DND-41 (cell line): ENCODE measurements around the gene STARD10.

Experiments
- ATAC-seq: fragments of 200-7000 bp; cut with Tn5 transposase; 3 replicates; pipeline ENCODE4 v1.9.1; 2021; ENCODE audit warnings: low read depth; ENCODE audit not compliant: insufficient read depth
- DNase-seq: peaks from one replicate; pipeline ENCODE4 v3.0.0-alpha.2; 2020
- H2AFZ ChIP-seq: 2 replicates; pipeline ENCODE4 v1.6.0; 2012; ENCODE audit warnings: low read depth, low read length
- H3K27ac ChIP-seq: 2 replicates; pipeline ENCODE4 v1.5.1; 2012; ENCODE audit warnings: low read length, inconsistent platforms
- H3K27me3 ChIP-seq: fragments of 200-600 bp; sonication (generic); 2 replicates; pipeline ENCODE4 v1.6.0; 2012; ENCODE audit warnings: low read length, mild to moderate bottlenecking, inconsistent platforms; ENCODE audit not compliant: insufficient read depth, poor library complexity
- H3K36me3 ChIP-seq: 2 replicates; pipeline ENCODE4 v1.5.1; 2012; ENCODE audit warnings: low read length, inconsistent platforms; ENCODE audit not compliant: insufficient read depth
- H3K4me1 ChIP-seq: 2 replicates; pipeline ENCODE4 v1.5.1; 2012; ENCODE audit warnings: mild to moderate bottlenecking, low read length; ENCODE audit not compliant: insufficient read depth
- H3K4me2 ChIP-seq: 2 replicates; pipeline ENCODE4 v1.6.0; 2012; ENCODE audit warnings: mild to moderate bottlenecking, moderate library complexity, low read length, inconsistent platforms; ENCODE audit not compliant: insufficient read depth
- H3K4me3 ChIP-seq, 2 experiments: fragments of 200-600 bp in 1 of 2; shearing (Covaris generic) in 1 of 2; 2 replicates each; pipeline ENCODE4 v1.5.1; 2012 to 2016; ENCODE audit warnings: inconsistent platforms in 2 of 2, low read length in 2 of 2, mild to moderate bottlenecking in 2 of 2, low read depth in 1 of 2, moderate library complexity in 1 of 2
- H3K79me2 ChIP-seq: 2 replicates; pipeline ENCODE4 v1.6.0; 2012; ENCODE audit warnings: low read length, inconsistent platforms; ENCODE audit not compliant: insufficient read depth
- H3K9ac ChIP-seq: 2 replicates; pipeline ENCODE4 v1.6.0; 2012; ENCODE audit warnings: low read depth, mild to moderate bottlenecking, inconsistent platforms, low read length, moderate library complexity
- H3K9me3 ChIP-seq: 2 replicates; pipeline ENCODE4 v1.5.1; 2012; ENCODE audit warnings: low read length, moderate library complexity, mild to moderate bottlenecking, inconsistent platforms; ENCODE audit not compliant: insufficient read depth, severe bottlenecking
- H4K20me1 ChIP-seq: 2 replicates; pipeline ENCODE4 v1.6.0; 2012; ENCODE audit warnings: low read length; ENCODE audit not compliant: insufficient read depth
- EZH2 ChIP-seq: IDR thresholded peaks from 3 replicates; pipeline ENCODE4 v1.6.1; 2012; ENCODE audit warnings: borderline replicate concordance, low read depth, mild to moderate bottlenecking, moderate library complexity, low read length, inconsistent platforms; ENCODE audit not compliant: severe bottlenecking
- TF ChIP-seq, protein P1 (sequence below): IDR thresholded peaks from 2 replicates; pipeline ENCODE4 v1.5.1; 2012; ENCODE audit warnings: borderline replicate concordance, low read length, moderate library complexity, mild to moderate bottlenecking; ENCODE audit not compliant: poor library complexity, severe bottlenecking; ENCODE audit errors: extremely low read depth

The STARD10 gene

DNA sequence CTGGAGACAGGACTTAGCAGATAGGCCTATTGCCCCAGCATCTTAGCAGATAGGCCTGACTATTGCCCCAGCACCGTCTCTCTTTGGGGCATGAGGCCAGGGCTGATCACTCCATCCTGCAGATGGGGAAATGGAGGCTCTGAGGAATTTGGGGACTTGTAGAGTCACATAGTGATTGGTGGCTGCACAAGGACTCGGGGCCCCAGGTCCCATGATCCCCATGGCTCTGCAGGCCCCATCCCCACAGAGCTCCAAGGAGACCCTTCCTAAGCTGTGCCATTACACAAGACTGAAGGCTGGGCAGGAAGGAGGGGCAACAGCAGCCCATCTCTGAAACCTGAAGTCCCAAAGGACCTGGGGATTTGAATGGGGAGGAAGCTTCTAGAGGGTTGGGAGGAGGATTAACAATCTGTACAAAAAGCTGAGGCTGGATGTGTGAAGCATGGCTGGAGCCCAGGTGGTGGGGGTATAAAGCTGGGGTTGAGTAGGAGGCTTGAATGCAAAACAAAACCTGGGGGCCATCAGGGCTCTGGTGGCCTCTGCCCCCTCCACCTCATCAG, 43.2 kb downstream of the STARD10 start:
- H3K27me3 ChIP-seq = no peaks in the 10 kb centered on the region
- H3K27ac ChIP-seq = peak overlapping the region; percentile 79
- peaks cover 57% of the 10 kb centered on the region for H3K79me2 ChIP-seq
- ATAC-seq (no peak), DNase-seq (no peak)
- TF ChIP-seq, protein P1, sequence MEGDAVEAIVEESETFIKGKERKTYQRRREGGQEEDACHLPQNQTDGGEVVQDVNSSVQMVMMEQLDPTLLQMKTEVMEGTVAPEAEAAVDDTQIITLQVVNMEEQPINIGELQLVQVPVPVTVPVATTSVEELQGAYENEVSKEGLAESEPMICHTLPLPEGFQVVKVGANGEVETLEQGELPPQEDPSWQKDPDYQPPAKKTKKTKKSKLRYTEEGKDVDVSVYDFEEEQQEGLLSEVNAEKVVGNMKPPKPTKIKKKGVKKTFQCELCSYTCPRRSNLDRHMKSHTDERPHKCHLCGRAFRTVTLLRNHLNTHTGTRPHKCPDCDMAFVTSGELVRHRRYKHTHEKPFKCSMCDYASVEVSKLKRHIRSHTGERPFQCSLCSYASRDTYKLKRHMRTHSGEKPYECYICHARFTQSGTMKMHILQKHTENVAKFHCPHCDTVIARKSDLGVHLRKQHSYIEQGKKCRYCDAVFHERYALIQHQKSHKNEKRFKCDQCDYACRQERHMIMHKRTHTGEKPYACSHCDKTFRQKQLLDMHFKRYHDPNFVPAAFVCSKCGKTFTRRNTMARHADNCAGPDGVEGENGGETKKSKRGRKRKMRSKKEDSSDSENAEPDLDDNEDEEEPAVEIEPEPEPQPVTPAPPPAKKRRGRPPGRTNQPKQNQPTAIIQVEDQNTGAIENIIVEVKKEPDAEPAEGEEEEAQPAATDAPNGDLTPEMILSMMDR = no peak
- no peak for TF ChIP-seq EZH2
- peak overlapping the region in 1 of 2 experiments; percentile 83; a peak in 2 of 4 replicates for H3K4me3 ChIP-seq
- peaks cover 26% of the 10 kb centered on the region; the same call in 1 of the 2 replicates for H4K20me1 ChIP-seq
- no peak overlapping the region for H2AFZ ChIP-seq
- no peaks in the 10 kb centered on the region for H3K9me3 ChIP-seq
- H3K9ac ChIP-seq = peak overlapping the region; percentile 75; the same call in 1 of the 2 replicates
- H3K36me3 ChIP-seq = no peaks in the 10 kb centered on the region
- H3K4me2 ChIP-seq = peak overlapping the region; percentile 81
- H3K4me1 ChIP-seq = peaks cover 35% of the 10 kb centered on the region

DNA sequence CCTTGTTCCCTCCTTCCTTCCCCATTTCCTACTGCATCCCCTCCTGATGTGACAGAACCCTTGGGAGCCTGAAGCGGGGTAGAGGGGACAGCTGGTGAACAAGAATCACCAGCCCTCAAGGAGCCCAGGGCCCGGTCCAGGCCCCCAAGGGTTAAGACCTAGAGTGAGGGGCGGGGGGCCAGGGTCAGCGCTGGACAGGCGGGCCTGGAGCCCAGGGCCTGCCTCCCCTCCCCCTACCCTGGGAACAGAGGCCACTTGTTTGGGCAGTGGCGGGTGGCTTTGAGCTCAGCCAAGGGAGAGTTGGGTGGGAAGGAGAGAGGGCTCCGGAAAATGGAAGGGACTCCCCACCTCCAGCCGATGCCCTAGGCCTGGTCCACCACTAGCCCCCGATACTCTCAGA, 43.8 kb downstream of the STARD10 start:
- Histone ChIP-seq H3K4me3 (no peak overlapping the region), H3K27me3 (no peaks in the 10 kb centered on the region), H3K9ac (no peak overlapping the region), H3K36me3 (no peaks in the 10 kb centered on the region), H3K9me3 (no peaks in the 10 kb centered on the region), H4K20me1 (peaks cover 30% of the 10 kb centered on the region; the same call in 1 of the 2 replicates), H3K4me1 (peaks cover 35% of the 10 kb centered on the region), H3K79me2 (peaks cover 60% of the 10 kb centered on the region), H3K27ac (no peak overlapping the region), H2AFZ (no peak overlapping the region), H3K4me2 (peak overlapping the region; percentile 81; the same call in 1 of the 2 replicates)
- no peak for TF ChIP-seq EZH2
- TF ChIP-seq, protein P1 = no peak
- no peak for ATAC-seq
- DNase-seq = no peak

DNA sequence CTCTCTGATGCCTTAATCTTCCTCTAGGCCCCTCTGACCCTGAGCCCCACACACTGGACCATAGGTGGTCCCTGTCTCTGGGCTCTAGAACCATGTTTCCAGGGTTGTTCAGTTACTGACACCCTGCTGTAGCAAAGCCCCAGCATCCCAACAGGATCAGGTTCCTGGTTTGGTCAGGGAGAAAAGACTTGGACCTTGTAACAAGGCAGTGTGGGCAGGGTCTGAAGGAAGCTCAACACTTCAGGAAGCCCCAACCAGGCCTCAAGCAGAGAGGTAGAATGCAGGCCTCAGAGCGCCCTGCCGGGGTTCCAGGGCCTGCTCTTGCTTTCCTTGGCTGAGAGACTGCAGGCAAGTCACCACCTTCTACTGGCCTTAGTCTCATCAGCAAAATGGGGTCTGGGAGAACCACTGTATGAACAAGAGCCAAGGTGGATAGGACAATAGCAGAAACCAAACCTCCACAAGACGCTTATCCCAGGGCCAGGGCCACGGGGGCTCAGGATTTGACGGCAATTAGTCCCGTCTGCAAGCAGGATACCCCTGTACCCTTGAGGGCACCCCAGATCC, 46.5 kb downstream of the STARD10 start:
- Histone ChIP-seq H3K79me2 (peaks cover 86% of the 10 kb centered on the region), H3K27me3 (no peaks in the 10 kb centered on the region), H3K27ac (no peak overlapping the region)

More for the DNA sequence above, 46.5 kb downstream of the STARD10 start:
- ATAC-seq (no peak), DNase-seq (no peak)
- H3K4me2 ChIP-seq = 0 out of 2 replicates have a peak overlapping the region, but pooled peaks have one; percentile 10
- no peaks in the 10 kb centered on the region for H3K36me3 ChIP-seq
- 0 out of 2 replicates have a peak overlapping the region, but pooled peaks have one; percentile 13 for H3K9ac ChIP-seq
- no peak overlapping the region for H2AFZ ChIP-seq
- peaks cover 27% of the 10 kb centered on the region for H3K4me1 ChIP-seq
- TF ChIP-seq EZH2 = no peak
- TF ChIP-seq, protein P1 = no peak
- no peak overlapping the region for H3K4me3 ChIP-seq
- peaks cover 50% of the 10 kb centered on the region for H4K20me1 ChIP-seq
- H3K9me3 ChIP-seq = no peaks in the 10 kb centered on the region
